Endothelial cell of hepatic sinusoid (primary cell): Measurements from ENCODE around the gene CKAP4.

Source experiments
- in situ Hi-C: cut with HindIII; loops from 2 replicates; pipeline ENCODE4 v1.10.0; 2017; ENCODE audit warnings: low sequenced_read_pairs

CKAP4 gene

GRCh38 chr12:106275458-106275857 lies 27.6 kb upstream of the CKAP4 start:
- in situ Hi-C loops: no loop called here

GRCh38 chr12:106274575-106275121 lies 26.8 kb upstream of the CKAP4 start:
- in situ Hi-C loops: loop anchor here (5.0 kb wide), 1 partner anchor 37 kb away; no protein-coding TSS in a partner anchor

GRCh38 chr12:106274012-106274411 lies 26.2 kb upstream of the CKAP4 start:
- in situ Hi-C loops: loop anchor here (5.0 kb wide), 1 partner anchor 37 kb away; no protein-coding TSS in a partner anchor

- in situ Hi-C loops: loop anchor here (5.0 kb wide), 1 partner anchor 36 kb away; no protein-coding TSS in a partner anchor
These were observed 25.7 kb upstream of the CKAP4 start for GRCh38 chr12:106273491-106273890.

GRCh38 chr12:106271575-106272505 lies 24.0 kb upstream of the CKAP4 start:
- in situ Hi-C loops: loop anchor here (5.0 kb wide), 1 partner anchor 35 kb away; no protein-coding TSS in a partner anchor

- in situ Hi-C loops: no loop called here
These were observed 21.4 kb upstream of the CKAP4 start for GRCh38 chr12:106269150-106269771.

GRCh38 chr12:106267535-106267934 lies 19.7 kb upstream of the CKAP4 start:
- in situ Hi-C loops: no loop called here

GRCh38 chr12:106265116-106265515 lies 17.3 kb upstream of the CKAP4 start:
- in situ Hi-C loops: no loop called here

- in situ Hi-C loops: no loop called here
These were observed 11.1 kb upstream of the CKAP4 start for GRCh38 chr12:106258935-106259334.

GRCh38 chr12:106258226-106258625 lies 10.4 kb upstream of the CKAP4 start:
- in situ Hi-C loops: no loop called here

GRCh38 chr12:106256524-106256923 lies 8.7 kb upstream of the CKAP4 start:
- in situ Hi-C loops: no loop called here

- in situ Hi-C loops: no loop called here
These were observed 8.1 kb upstream of the CKAP4 start for GRCh38 chr12:106255952-106256351.

- in situ Hi-C loops: no loop called here
These were observed 7.7 kb upstream of the CKAP4 start for GRCh38 chr12:106255493-106255892.

- in situ Hi-C loops: no loop called here
These were observed 6.9 kb upstream of the CKAP4 start for GRCh38 chr12:106254724-106255123.

GRCh38 chr12:106251631-106252455 lies 4.0 kb upstream of the CKAP4 start:
- in situ Hi-C loops: no loop called here

- in situ Hi-C loops: no loop called here
These were observed 1.8 kb upstream of the CKAP4 start for GRCh38 chr12:106249411-106250135.

- in situ Hi-C loops: no loop called here
These were observed 1.1 kb upstream of the CKAP4 start for GRCh38 chr12:106248846-106249371.

GRCh38 chr12:106248312-106248845 lies 559 bp upstream of the CKAP4 start:
- in situ Hi-C loops: no loop called here

GRCh38 chr12:106246891-106247673 lies 738 bp downstream of the CKAP4 start:
- in situ Hi-C loops: no loop called here
